Adrenal gland (tissue), 12 donors: ENCODE measurements around the gene OTOS. TPM values are rescaled to one million over a fixed set of nuclear protein-coding genes. Genes with fewer than 3 reads are reported as not detected.

Experiments used
- DNase-seq, 7 donors: peaks; one replicate each; pipeline ENCODE4 v3.0.0-alpha.2; 2019 to 2020
- H3K27ac ChIP-seq, 5 donors: fragments of 200-600 bp; sonication (generic) in 4 of 5; 1 replicate in 3 of 5; 2 replicates in 2 of 5; pipeline versions ENCODE4 v1.5.1 to v1.8.0; 2016 to 2020; ENCODE audit warnings: mild to moderate bottlenecking in 1 of 5
- H3K27me3 ChIP-seq: fragments of 200-600 bp; 2 replicates; pipeline ENCODE4 v1.8.0; 2021
- H3K36me3 ChIP-seq, 2 donors: fragments of 200-600 bp; replicated peaks in 1 of 2; 1 replicate in 1 of 2; 2 replicates in 1 of 2; pipeline versions ENCODE4 v1.5.1 to v1.8.0; 2018 to 2022
- H3K4me1 ChIP-seq, 2 donors: fragments of 200-600 bp; replicated peaks in 1 of 2; 1 replicate in 1 of 2; 2 replicates in 1 of 2; pipeline versions ENCODE4 v1.5.1 to v1.8.0; 2018 to 2021
- H3K4me3 ChIP-seq, 4 donors: fragments of 200-600 bp; sonication (generic) in 3 of 4; one replicate each; pipeline ENCODE4 v1.5.1; 2016 to 2018
- H3K9me3 ChIP-seq, 3 donors: fragments of 200-600 bp; sonication (generic) in 1 of 3; replicated peaks in 1 of 3; 1 replicate in 2 of 3; 2 replicates in 1 of 3; pipeline versions ENCODE4 v1.5.1 to v1.8.0; 2016 to 2021
- POLR2A ChIP-seq, 2 donors: fragments of 450-650 bp; IDR thresholded peaks; one replicate each; pipeline ENCODE4 v1.6.1; 2017; ENCODE audit warnings: antibody characterized with exemption in 2 of 2, mild to moderate bottlenecking in 2 of 2, moderate library complexity in 1 of 2
- WGBS, 4 donors: extraction: QIAGEN DNeasy Blood & Tissue Kit in 2 of 4; methylation state at CpG; one replicate each; pipeline versions ENCODE4 v1.1.5 to v1.1.7; 2013 to 2017; 5-methylcytosine and 5-hydroxymethylcytosine counted together
- intact Hi-C, 2 donors: fragments of 100-400 bp; cut with DNase I; formaldehyde crosslinking; loops; one replicate each; pipeline versions ENCODE4 v1.14.1 to v1.15.0; 2022 to 2023
- polyA plus RNA-seq, 3 donors: library from polyadenylated mRNA; stranded (reverse); fragments of 200-250 nt in 2 of 3; fragments of 350-450 nt in 1 of 3; fragmentation: Illumina TruSeq in 1 of 3; extraction: RNeasy Lipid Tissue Mini Kit (QIAGEN cat#74804) in 1 of 3; gene quantifications; one replicate each; pipeline ENCODE4 v1.2.3, GENCODE V29; 2013 to 2014
- total RNA-seq, 9 donors: library from RNA; depleted of rRNA in 4 of 9; stranded (reverse); fragments of >200 nt in 4 of 9; fragments of 120-200 nt in 1 of 9; fragmentation: NEBNext Ultra II Directional in 1 of 9; extraction: Animal tissue kit (Norgen Biotek cat#: 25700) in 1 of 9; gene quantifications; one replicate each; pipeline versions ENCODE4 v1.1.0 to v1.2.4, GENCODE V29; 2013 to 2023
- TF ChIP-seq, protein P1 (sequence below), 6 experiments: fragments of 450-650 bp in 4 of 6; fragments of 200-600 bp in 2 of 6; sonication (generic) in 1 of 6; IDR thresholded peaks; 1 replicate in 5 of 6; 2 replicates in 1 of 6; pipeline versions ENCODE4 v1.5.1 to v1.8.0; 2016 to 2021; ENCODE audit warnings: antibody characterized with exemption in 6 of 6, mild to moderate bottlenecking in 2 of 6, moderate library complexity in 1 of 6
- donor health status: healthy with polysubstance abuse.
- donor health status: Bipolar disorder and iron deficiency.
- donor health status: DM: yes; HTN: yes; CAD: no.
- donor health status: DM: no; HTN: no; CAD: no.
- donor health status: DM: no; HTN: no; CAD: no.
- donor health status: DM: yes; HTN: yes; CAD: no.

Gene OTOS
- total and polyA plus RNA-seq, 12 donors: not detected

GRCh38 chr2:240125742-240126141 lies 14.7 kb downstream of the OTOS start:
- H3K4me1 ChIP-seq: no peaks in the 10 kb centered on the region
- TF ChIP-seq POLR2A (IDR thresholded peaks at IDR 0.05): no peak
- TF ChIP-seq, protein P1, sequence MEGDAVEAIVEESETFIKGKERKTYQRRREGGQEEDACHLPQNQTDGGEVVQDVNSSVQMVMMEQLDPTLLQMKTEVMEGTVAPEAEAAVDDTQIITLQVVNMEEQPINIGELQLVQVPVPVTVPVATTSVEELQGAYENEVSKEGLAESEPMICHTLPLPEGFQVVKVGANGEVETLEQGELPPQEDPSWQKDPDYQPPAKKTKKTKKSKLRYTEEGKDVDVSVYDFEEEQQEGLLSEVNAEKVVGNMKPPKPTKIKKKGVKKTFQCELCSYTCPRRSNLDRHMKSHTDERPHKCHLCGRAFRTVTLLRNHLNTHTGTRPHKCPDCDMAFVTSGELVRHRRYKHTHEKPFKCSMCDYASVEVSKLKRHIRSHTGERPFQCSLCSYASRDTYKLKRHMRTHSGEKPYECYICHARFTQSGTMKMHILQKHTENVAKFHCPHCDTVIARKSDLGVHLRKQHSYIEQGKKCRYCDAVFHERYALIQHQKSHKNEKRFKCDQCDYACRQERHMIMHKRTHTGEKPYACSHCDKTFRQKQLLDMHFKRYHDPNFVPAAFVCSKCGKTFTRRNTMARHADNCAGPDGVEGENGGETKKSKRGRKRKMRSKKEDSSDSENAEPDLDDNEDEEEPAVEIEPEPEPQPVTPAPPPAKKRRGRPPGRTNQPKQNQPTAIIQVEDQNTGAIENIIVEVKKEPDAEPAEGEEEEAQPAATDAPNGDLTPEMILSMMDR (IDR thresholded peaks at IDR 0.05): no peak
- no peak overlapping the region for H3K27ac ChIP-seq
- peaks cover 0 to 31% of the 10 kb centered on the region in 2 donors for H3K36me3 ChIP-seq
- peak in 2 of 7 donors; percentile 2 to 25 for DNase-seq
- no peaks in the 10 kb centered on the region for H3K9me3 ChIP-seq
- intact Hi-C loops: no loop called here
- no peak overlapping the region for H3K4me3 ChIP-seq
- no peaks in the 10 kb centered on the region for H3K27me3 ChIP-seq
- WGBS, 4 donors: 89 to 96% (median 92%) methylated on average over 10 to 14 of the region's 14 CpGs

- peaks cover 0 to 20% of the 10 kb centered on the region in 2 donors for H3K36me3 ChIP-seq
- 85 to 95% (median 94%) methylated on average over 5 to 8 of the region's 8 CpGs for WGBS, 4 donors
- TF ChIP-seq, protein P1 (IDR thresholded peaks at IDR 0.05): no peak
- no peak for TF ChIP-seq POLR2A (IDR thresholded peaks at IDR 0.05)
- H3K4me1 ChIP-seq: no peaks in the 10 kb centered on the region
- DNase-seq: peak in 2 of 7 donors; percentile 7 to 36
- intact Hi-C loops: no loop called here
- H3K27ac ChIP-seq: no peak overlapping the region
- H3K4me3 ChIP-seq: no peak overlapping the region
- no peaks in the 10 kb centered on the region for H3K27me3 ChIP-seq
- no peaks in the 10 kb centered on the region for H3K9me3 ChIP-seq
Measured at GRCh38 chr2:240124651-240125030, 15.8 kb downstream of the OTOS start.

DNA sequence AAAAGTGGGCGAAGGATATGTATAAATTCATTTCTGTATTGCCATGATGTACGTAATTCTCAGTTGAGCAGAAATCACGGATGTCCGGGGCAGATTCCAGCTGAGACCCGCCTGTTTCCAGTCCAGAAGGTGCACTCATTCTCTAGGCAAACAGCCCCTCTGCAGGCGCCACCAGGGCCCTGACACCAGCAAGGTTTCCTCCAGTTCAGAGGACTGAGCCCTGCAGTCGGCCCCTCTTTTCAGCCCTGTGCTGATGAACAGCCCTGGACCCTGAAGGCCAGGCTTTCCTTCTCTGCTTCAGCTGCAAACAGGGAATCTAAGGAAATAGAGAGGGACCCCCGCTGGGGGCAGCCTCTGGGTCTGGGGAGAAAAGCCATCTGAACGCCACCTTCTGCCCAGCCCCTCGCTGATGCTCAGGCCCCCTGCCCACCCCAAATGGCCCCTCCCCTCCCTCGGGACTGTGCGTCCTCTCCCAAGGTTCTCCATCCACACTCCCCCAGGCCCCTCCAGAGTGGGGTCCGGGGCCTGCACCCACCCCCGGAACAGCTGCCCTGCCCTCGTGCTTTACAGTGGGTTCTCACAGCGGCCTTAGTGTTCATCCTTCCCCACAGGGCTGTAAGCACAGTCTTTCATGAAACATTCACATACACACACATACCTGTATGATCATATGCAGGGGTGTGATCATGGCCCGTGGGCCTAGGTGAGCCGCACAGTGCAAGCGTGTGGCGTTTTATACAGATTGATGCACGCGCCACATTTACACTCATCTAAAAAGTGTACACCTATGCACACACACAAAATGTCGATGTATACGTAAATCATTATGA lies 16.4 kb downstream of the OTOS start:
- Histone ChIP-seq H3K27ac (no peak overlapping the region), H3K27me3 (no peaks in the 10 kb centered on the region), H3K4me3 (no peak overlapping the region), H3K36me3 (peaks cover 0 to 14% of the 10 kb centered on the region in 2 donors), H3K9me3 (no peaks in the 10 kb centered on the region), H3K4me1 (no peaks in the 10 kb centered on the region)
- DNase-seq: peak in 1 of 7 donors; percentile 3
- intact Hi-C loops: no loop called here
- TF ChIP-seq POLR2A (IDR thresholded peaks at IDR 0.05): no peak
- TF ChIP-seq, protein P1 (IDR thresholded peaks at IDR 0.05): no peak
- 80 to 92% (median 87%) methylated on average over 14 to 24 of the region's 24 CpGs for WGBS, 4 donors

- Histone ChIP-seq H3K27ac (no peak overlapping the region), H3K9me3 (no peaks in the 10 kb centered on the region), H3K4me1 (no peaks in the 10 kb centered on the region), H3K4me3 (no peak overlapping the region), H3K27me3 (no peaks in the 10 kb centered on the region), H3K36me3 (no peaks in the 10 kb centered on the region)
- intact Hi-C loops: no loop called here
- no peak for DNase-seq
- TF ChIP-seq, protein P1 (IDR thresholded peaks at IDR 0.05): no peak
- TF ChIP-seq POLR2A (IDR thresholded peaks at IDR 0.05): no peak
- 48 to 70% (median 66%) methylated on average over 11 of the region's 11 CpGs for WGBS, 4 donors
Measured at GRCh38 chr2:240121675-240122074, 18.8 kb downstream of the OTOS start.
